Endothelial cell of umbilical vein (primary cell): ENCODE data around the gene STK38. TPM values are rescaled to one million over a fixed set of nuclear protein-coding genes. Genes with fewer than 3 reads are reported as not detected.
A peak's percentile ranks its signal among the peaks of the same experiment; 100 is the strongest.

ENCODE experiments used
- BruUV-seq: library from RNA; stranded (reverse); fragments of 400-500 nt; replicated peaks from 2 replicates; lab custom pipeline; 2021; lab: Mats Ljungman, UMichigan
- CTCF ChIA-PET: fragments of 300-600, 350-600 bp; sonication (Branson Sonifier 250); formaldehyde crosslinking; loops from one replicate; lab custom pipeline; 2021; ENCODE audit warnings: antibody characterized with exemption, inconsistent platforms; lab: Charles Lee
- POLR2A ChIA-PET: fragments of 300-600, 350-600 bp; sonication (Branson Sonifier 250); formaldehyde crosslinking; loops from one replicate; lab custom pipeline; 2021; ENCODE audit warnings: antibody characterized with exemption, inconsistent platforms; lab: Charles Lee
- DNase-seq: peaks from one replicate; pipeline ENCODE4 v3.0.0-alpha.2; 2011; ENCODE audit warnings: low read depth, low spot score
- FAIRE-seq: peaks from 2 replicates; lab custom pipeline; 2011; peaks lifted over from hg19 to GRCh38; lab: Jason Lieb, UNC
- H2AFZ ChIP-seq: 2 replicates; pipeline ENCODE4 v1.6.0; 2012; ENCODE audit warnings: low read depth, low read length, control low read depth, inconsistent platforms
- H3K27ac ChIP-seq: 2 replicates; pipeline ENCODE4 v1.5.1; 2011; ENCODE audit warnings: low read depth, mild to moderate bottlenecking, control low read depth, low read length, moderate library complexity; ENCODE audit not compliant: insufficient read depth
- H3K27me3 ChIP-seq, 2 experiments: 2 replicates each; pipeline versions ENCODE4 v1.6.0 to v1.6.1; 2011; ENCODE audit warnings: low read length in 2 of 2, mixed read lengths in 1 of 2; ENCODE audit not compliant: control insufficient read depth in 2 of 2, insufficient read depth in 2 of 2
- H3K36me3 ChIP-seq, 2 experiments: 2 replicates in 1 of 2; 3 replicates in 1 of 2; pipeline ENCODE4 v1.5.1; 2011; ENCODE audit warnings: low read length in 2 of 2, mild to moderate bottlenecking in 1 of 2, moderate library complexity in 1 of 2; ENCODE audit not compliant: control insufficient read depth in 2 of 2, insufficient read depth in 2 of 2; ENCODE audit errors: extremely low read depth in 1 of 2
- H3K4me1 ChIP-seq: 3 replicates; pipeline ENCODE4 v1.5.1; 2011; ENCODE audit warnings: mild to moderate bottlenecking, low read length; ENCODE audit not compliant: control insufficient read depth, insufficient read depth; ENCODE audit errors: extremely low read depth
- H3K4me2 ChIP-seq: 2 replicates; pipeline ENCODE4 v1.6.1; 2011; ENCODE audit warnings: low read length, control low read depth, mixed read lengths; ENCODE audit not compliant: insufficient read depth
- H3K4me3 ChIP-seq, 3 experiments: fragments of 200-600 bp in 1 of 3; sonication (generic), shearing (Covaris generic) in 1 of 3; replicated peaks in 1 of 3; 2 replicates each; pipeline ENCODE4 v1.5.1; 2011 to 2016; ENCODE audit warnings: control low read depth in 3 of 3, low read length in 3 of 3, mild to moderate bottlenecking in 2 of 3, inconsistent platforms in 1 of 3, low read depth in 1 of 3, moderate library complexity in 1 of 3; ENCODE audit not compliant: insufficient read depth in 1 of 3
- H3K79me2 ChIP-seq: 2 replicates; pipeline ENCODE4 v1.6.0; 2012; ENCODE audit warnings: low read length, inconsistent platforms; ENCODE audit not compliant: control insufficient read depth, insufficient read depth
- H3K9ac ChIP-seq: replicated peaks from 2 replicates; pipeline ENCODE3; 2011; ENCODE audit warnings: low read length, control low read depth; ENCODE audit not compliant: insufficient read depth; ENCODE audit errors: extremely low read depth
- H3K9me1 ChIP-seq: replicated peaks from 3 replicates; pipeline ENCODE4 v1.6.0; 2011; ENCODE audit warnings: mild to moderate bottlenecking, low read length; ENCODE audit not compliant: control insufficient read depth, insufficient read depth; ENCODE audit errors: extremely low read depth
- H3K9me3 ChIP-seq: replicated peaks from 2 replicates; pipeline ENCODE4 v1.5.1; 2012; ENCODE audit warnings: low read length, inconsistent platforms; ENCODE audit not compliant: control insufficient read depth, insufficient read depth
- H4K20me1 ChIP-seq: replicated peaks from 2 replicates; pipeline ENCODE3; 2011; ENCODE audit warnings: mild to moderate bottlenecking, low read length; ENCODE audit not compliant: control insufficient read depth, insufficient read depth; ENCODE audit errors: extremely low read depth
- FOS ChIP-seq: IDR thresholded peaks from 2 replicates; pipeline ENCODE4 v1.6.1; 2011; ENCODE audit warnings: mild to moderate bottlenecking, low read length, moderate library complexity, borderline replicate concordance; ENCODE audit not compliant: insufficient read depth
- JUN ChIP-seq: IDR thresholded peaks from 2 replicates; pipeline ENCODE4 v1.6.1; 2011; ENCODE audit warnings: borderline replicate concordance, low read depth; ENCODE audit not compliant: insufficient read length, insufficient read depth
- POLR2AphosphoS5 ChIP-seq: IDR thresholded peaks from 2 replicates; pipeline ENCODE4 v1.6.1; 2012; ENCODE audit warnings: low read depth, mild to moderate bottlenecking, control low read depth, low read length, moderate library complexity; ENCODE audit not compliant: insufficient read depth
- dilution Hi-C: fragments of 300-500 bp; cut with MboI; formaldehyde crosslinking; loops from one replicate; pipeline ENCODE4 v1.15.0; 2019; ENCODE audit warnings: low sequenced_read_pairs; ENCODE audit not compliant: extremely low pct_ligation_motif_present
- intact Hi-C: fragments of 100-400 bp; cut with micrococcal nuclease; formaldehyde crosslinking; loops from one replicate; pipeline ENCODE4 v1.10.0; 2022
- polyA plus RNA-seq, 4 experiments: library from polyadenylated mRNA; depleted of rRNA in 3 of 4; stranded (reverse) in 3 of 4; unstranded in 1 of 4; fragments of >200 nt; gene quantifications; 2 replicates each; pipeline versions ENCODE4 v1.2.1 to v1.2.3, GENCODE V29; 2011 to 2012; ENCODE audit warnings: missing spikeins in 1 of 4
- total RNA-seq: library from RNA; stranded (reverse); gene quantifications from 2 replicates; pipeline ENCODE4 v1.2.3, GENCODE V29; 2021

The STK38 gene
- total and polyA plus RNA-seq, 2 donors (not counting 3 experiments of a cell fraction or from before 2014, with no cell fraction given) = 10.1 to 30.3 TPM

GRCh38 chr6:36596356-36596755 lies 49.1 kb upstream of the STK38 start:
- no peak for TF ChIP-seq JUN
- peak overlapping the region; percentile 76 to 100 (median 100) for H3K4me3 ChIP-seq
- peaks cover 31% of the 10 kb centered on the region for H4K20me1 ChIP-seq
- H3K79me2 ChIP-seq = peaks cover 71% of the 10 kb centered on the region
- peak overlapping the region; percentile 22 for H3K27ac ChIP-seq
- H3K27me3 ChIP-seq = no peaks in the 10 kb centered on the region
- POLR2A ChIA-PET = interaction anchor here (0.7 to 1.6 kb wide), 3 partner anchors 10 to 57 kb away, joined by 4 to 8 read pairs (median 4); no protein-coding TSS in a partner anchor
- FAIRE-seq = no peak
- no TSS peak for BruUV-seq
- CTCF ChIA-PET = interaction anchor here (1.1 to 1.5 kb wide), 3 partner anchors 12 to 569 kb away, joined by 3 to 4 read pairs (median 3); partner anchors contain the start of gene MAPK14
- H2AFZ ChIP-seq = no peak overlapping the region
- H3K9me1 ChIP-seq = no peaks in the 10 kb centered on the region
- peak overlapping the region; percentile 100 for H3K9ac ChIP-seq
- peaks cover 35 to 36% of the 10 kb centered on the region in 2 experiments for H3K36me3 ChIP-seq
- intact Hi-C loops (no loop called here), dilution Hi-C loops (no loop called here)
- DNase-seq = no peak
- H3K4me2 ChIP-seq = peak overlapping the region; percentile 96
- peaks cover 33% of the 10 kb centered on the region for H3K4me1 ChIP-seq
- H3K9me3 ChIP-seq = no peaks in the 10 kb centered on the region

GRCh38 chr6:36594816-36595643 lies 47.8 kb upstream of the STK38 start:
- H2AFZ ChIP-seq = no peak overlapping the region
- peak overlapping the region; percentile 97 for H3K27ac ChIP-seq
- dilution Hi-C loops = no loop called here
- no peaks in the 10 kb centered on the region for H3K9me1 ChIP-seq
- peaks cover 58% of the 10 kb centered on the region for H3K79me2 ChIP-seq
- intact Hi-C loops = loop anchor here (1.0 to 5.0 kb wide), 3 partner anchors 48 to 172 kb away; partner anchors contain the start of genes KCTD20, PXT1 and STK38
- peaks cover 26% of the 10 kb centered on the region for H4K20me1 ChIP-seq
- H3K4me1 ChIP-seq = peaks cover 31% of the 10 kb centered on the region
- no peaks in the 10 kb centered on the region for H3K27me3 ChIP-seq
- H3K4me3 ChIP-seq = peak overlapping the region; percentile 76 to 100 (median 100)
- DNase-seq (peak; percentile 52), FAIRE-seq (no peak)
- TSS peak; percentile 29 for BruUV-seq
- TF ChIP-seq FOS (no peak), POLR2AphosphoS5 (peak; percentile 53)
- CTCF ChIA-PET = interaction anchor here (0.6 to 1.5 kb wide), 5 partner anchors 11 to 568 kb away, joined by 3 to 4 read pairs (median 3); partner anchors contain the start of gene MAPK14
- peak overlapping the region; percentile 80 for H3K4me2 ChIP-seq
- peak overlapping the region; percentile 100 for H3K9ac ChIP-seq
- peaks cover 23 to 24% of the 10 kb centered on the region in 2 experiments for H3K36me3 ChIP-seq
- no peaks in the 10 kb centered on the region for H3K9me3 ChIP-seq
- POLR2A ChIA-PET = no interaction called here
